ENCODE results near the gene FASTKD2. TPM values are rescaled to one million over a fixed set of nuclear protein-coding genes. Genes with fewer than 3 reads are reported as not detected.

Gene FASTKD2
- total and polyA plus RNA-seq, 2 donors (not counting 3 experiments of a cell fraction or from before 2014, with no cell fraction given) = 20.6 to 22.6 TPM

DNA sequence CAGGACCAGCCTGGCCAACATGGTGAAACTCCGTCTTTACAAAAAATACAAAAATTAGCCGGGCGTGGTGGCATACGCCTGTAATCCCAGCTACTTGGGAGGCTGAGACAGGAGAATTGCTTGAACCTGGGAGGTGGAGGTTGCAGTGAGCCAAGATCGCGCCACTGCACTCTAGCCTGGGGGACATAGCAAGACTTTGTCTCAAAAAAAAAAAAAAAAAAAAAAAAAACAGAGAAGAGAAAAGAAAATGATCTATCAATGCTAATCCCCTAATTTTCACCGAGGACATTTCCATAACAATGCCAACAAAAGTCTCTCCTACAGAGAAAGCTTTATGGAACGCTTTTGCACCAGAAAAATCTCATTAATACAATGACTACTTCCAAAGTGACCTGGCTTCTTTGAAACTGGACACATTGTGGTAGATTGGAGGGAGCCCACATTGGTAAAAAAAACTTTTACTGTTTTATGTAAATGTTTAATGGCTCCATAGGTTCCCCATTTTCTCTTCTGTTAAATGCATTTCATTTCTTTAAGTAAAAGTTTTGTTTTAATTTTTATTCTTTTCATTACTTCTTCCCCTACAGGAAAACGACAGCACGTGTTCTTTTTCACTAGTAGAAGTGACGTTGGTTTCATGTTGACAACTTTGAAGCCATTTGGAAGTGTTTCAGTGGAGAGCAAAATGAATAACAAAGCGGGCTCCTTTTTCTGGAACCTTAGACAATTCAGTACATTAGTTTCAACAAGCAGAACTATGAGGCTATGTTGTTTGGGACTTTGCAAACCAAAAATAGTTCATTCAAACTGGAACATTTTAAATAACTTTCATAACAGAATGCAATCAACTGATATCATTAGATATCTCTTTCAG is 888 bp downstream of the FASTKD2 start:
- Histone ChIP-seq H3K4me2 (ENCODE audit: insufficient read depth, low read length) (peak overlapping the region; percentile 76), H3K79me2 (ENCODE audit: control insufficient read depth, insufficient read depth, low read length) (peaks cover 32% of the 10 kb centered on the region), H2AFZ (ENCODE audit: low read depth, low read length) (peak overlapping the region; percentile 92), H4K20me1 (replicated peaks; ENCODE audit: control insufficient read depth, extremely low read depth, insufficient read depth, low read length) (no peaks in the 10 kb centered on the region), H3K9me3 (replicated peaks; ENCODE audit: control insufficient read depth, insufficient read depth, low read length) (no peaks in the 10 kb centered on the region), H3K9ac (replicated peaks; ENCODE audit: extremely low read depth, insufficient read depth, low read length) (peak overlapping the region; percentile 95), H3K4me3 (replicated peaks in 1 of 3; ENCODE audit: insufficient read depth in 1 of 3, low read depth in 1 of 3, low read length in 3 of 3) (peak overlapping the region; percentile 76 to 96 (median 80)), H3K4me1 (ENCODE audit: control insufficient read depth, extremely low read depth, insufficient read depth, low read length) (peaks cover 8% of the 10 kb centered on the region), H3K36me3 (ENCODE audit: control insufficient read depth in 2 of 2, extremely low read depth in 1 of 2, insufficient read depth in 2 of 2, low read length in 2 of 2) (peaks cover 0 to 2% of the 10 kb centered on the region in 2 experiments), H3K9me1 (replicated peaks; ENCODE audit: control insufficient read depth, extremely low read depth, insufficient read depth, low read length) (no peaks in the 10 kb centered on the region), H3K27ac (ENCODE audit: insufficient read depth, low read depth, low read length) (peak overlapping the region; percentile 89), H3K27me3 (ENCODE audit: control insufficient read depth in 2 of 2, insufficient read depth in 2 of 2, low read length in 2 of 2) (peaks cover 5 to 16% of the 10 kb centered on the region in 2 experiments)
- DNase-seq (ENCODE audit: low read depth, low spot score) = no peak
- ChIA-PET POLR2A (interaction anchor here (0.6 kb wide), 1 partner anchor 21 kb away, joined by 4 read pairs; no protein-coding TSS in a partner anchor), CTCF (interaction anchor here (4.3 kb wide), 1 partner anchor 16 kb away, joined by 25 read pairs; no protein-coding TSS in a partner anchor)
- FAIRE-seq = no peak
- no TSS peak for BruUV-seq (replicated peaks)
- intact Hi-C loops (cut with micrococcal nuclease) (loop anchor here (5.0 kb wide), 2 partner anchors 69 to 374 kb away; no protein-coding TSS in a partner anchor), dilution Hi-C loops (cut with MboI; ENCODE audit: extremely low pct_ligation_motif_present, low sequenced_read_pairs) (no loop called here)
- no peak for TF ChIP-seq POLR2A (IDR thresholded peaks at IDR 0.05; ENCODE audit: low read depth, low read length)
- no peak for TF ChIP-seq FOS (IDR thresholded peaks at IDR 0.05; ENCODE audit: borderline replicate concordance, insufficient read depth, low read length)
- no peak for TF ChIP-seq MYC (IDR thresholded peaks at IDR 0.05; ENCODE audit: low read depth, low read length)
- no peak for TF ChIP-seq EZH2 (IDR thresholded peaks at IDR 0.05; ENCODE audit: borderline replicate concordance, low read depth, low read length, severe bottlenecking)
- TF ChIP-seq, protein P1, sequence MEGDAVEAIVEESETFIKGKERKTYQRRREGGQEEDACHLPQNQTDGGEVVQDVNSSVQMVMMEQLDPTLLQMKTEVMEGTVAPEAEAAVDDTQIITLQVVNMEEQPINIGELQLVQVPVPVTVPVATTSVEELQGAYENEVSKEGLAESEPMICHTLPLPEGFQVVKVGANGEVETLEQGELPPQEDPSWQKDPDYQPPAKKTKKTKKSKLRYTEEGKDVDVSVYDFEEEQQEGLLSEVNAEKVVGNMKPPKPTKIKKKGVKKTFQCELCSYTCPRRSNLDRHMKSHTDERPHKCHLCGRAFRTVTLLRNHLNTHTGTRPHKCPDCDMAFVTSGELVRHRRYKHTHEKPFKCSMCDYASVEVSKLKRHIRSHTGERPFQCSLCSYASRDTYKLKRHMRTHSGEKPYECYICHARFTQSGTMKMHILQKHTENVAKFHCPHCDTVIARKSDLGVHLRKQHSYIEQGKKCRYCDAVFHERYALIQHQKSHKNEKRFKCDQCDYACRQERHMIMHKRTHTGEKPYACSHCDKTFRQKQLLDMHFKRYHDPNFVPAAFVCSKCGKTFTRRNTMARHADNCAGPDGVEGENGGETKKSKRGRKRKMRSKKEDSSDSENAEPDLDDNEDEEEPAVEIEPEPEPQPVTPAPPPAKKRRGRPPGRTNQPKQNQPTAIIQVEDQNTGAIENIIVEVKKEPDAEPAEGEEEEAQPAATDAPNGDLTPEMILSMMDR (IDR thresholded peaks at IDR 0.05; ENCODE audit: extremely low read depth in 1 of 2, insufficient read depth in 1 of 2, low read depth in 1 of 2, low read length in 2 of 2) = no peak
- TF ChIP-seq GATA2 (IDR thresholded peaks at IDR 0.05; ENCODE audit: insufficient read depth, insufficient read length, low read depth, low read length) = no peak
- TF ChIP-seq, protein P2, sequence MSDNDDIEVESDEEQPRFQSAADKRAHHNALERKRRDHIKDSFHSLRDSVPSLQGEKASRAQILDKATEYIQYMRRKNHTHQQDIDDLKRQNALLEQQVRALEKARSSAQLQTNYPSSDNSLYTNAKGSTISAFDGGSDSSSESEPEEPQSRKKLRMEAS (IDR thresholded peaks at IDR 0.05; ENCODE audit: insufficient read depth, insufficient read length) = no peak
- no peak for TF ChIP-seq JUN (IDR thresholded peaks at IDR 0.05; ENCODE audit: borderline replicate concordance, insufficient read depth, insufficient read length, low read depth)
- TF ChIP-seq POLR2AphosphoS5 (IDR thresholded peaks at IDR 0.05; ENCODE audit: insufficient read depth, low read depth, low read length) = no peak

All from endothelial cell of umbilical vein (primary cell).